Skeletal muscle tissue (tissue), 4 donors: ENCODE data around the gene SPTBN4. TPM values are rescaled to one million over a fixed set of nuclear protein-coding genes. Genes with fewer than 3 reads are reported as not detected.
"Not testable (repeated sequence)": the region's sequence is repeated elsewhere in the genome, so short reads cannot be mapped to it uniquely, and the experiment has no call there.

Source experiments
- H3K27ac ChIP-seq: one replicate; pipeline ENCODE4 v1.7.0; 2013; ENCODE audit warnings: mild to moderate bottlenecking, low read depth, low read length, inconsistent platforms
- H3K27me3 ChIP-seq, 3 donors: one replicate each; pipeline ENCODE4 v1.7.0; 2013; ENCODE audit warnings: low read length in 3 of 3; ENCODE audit not compliant: control insufficient read depth in 3 of 3, insufficient read depth in 3 of 3
- H3K36me3 ChIP-seq, 3 donors: one replicate each; pipeline ENCODE4 v1.7.0; 2013; ENCODE audit warnings: low read length in 3 of 3; ENCODE audit not compliant: control insufficient read depth in 3 of 3, insufficient read depth in 3 of 3
- H3K4me1 ChIP-seq, 3 donors: one replicate each; pipeline ENCODE4 v1.7.0; 2013; ENCODE audit warnings: low read length in 3 of 3, mild to moderate bottlenecking in 3 of 3; ENCODE audit not compliant: control insufficient read depth in 3 of 3, insufficient read depth in 3 of 3
- H3K4me3 ChIP-seq, 3 donors: one replicate each; pipeline ENCODE4 v1.7.0; 2013; ENCODE audit warnings: low read length in 3 of 3
- H3K9ac ChIP-seq, 3 donors: one replicate each; pipeline ENCODE4 v1.7.0; 2013; ENCODE audit warnings: low read length in 3 of 3, mild to moderate bottlenecking in 3 of 3, moderate library complexity in 2 of 3, low read depth in 1 of 3
- H3K9me3 ChIP-seq, 3 donors: one replicate each; pipeline ENCODE4 v1.7.0; 2013; ENCODE audit warnings: low read length in 3 of 3; ENCODE audit not compliant: control insufficient read depth in 3 of 3
- total RNA-seq: library from RNA; depleted of rRNA; stranded (reverse); fragments of >200 nt; gene quantifications from one replicate; pipeline ENCODE4 v1.2.3, GENCODE V29; 2014
- donor health status: Osteomylitis.

Gene SPTBN4
- total RNA-seq, 1 donor from 2014 or later = 0.52 TPM

DNA sequence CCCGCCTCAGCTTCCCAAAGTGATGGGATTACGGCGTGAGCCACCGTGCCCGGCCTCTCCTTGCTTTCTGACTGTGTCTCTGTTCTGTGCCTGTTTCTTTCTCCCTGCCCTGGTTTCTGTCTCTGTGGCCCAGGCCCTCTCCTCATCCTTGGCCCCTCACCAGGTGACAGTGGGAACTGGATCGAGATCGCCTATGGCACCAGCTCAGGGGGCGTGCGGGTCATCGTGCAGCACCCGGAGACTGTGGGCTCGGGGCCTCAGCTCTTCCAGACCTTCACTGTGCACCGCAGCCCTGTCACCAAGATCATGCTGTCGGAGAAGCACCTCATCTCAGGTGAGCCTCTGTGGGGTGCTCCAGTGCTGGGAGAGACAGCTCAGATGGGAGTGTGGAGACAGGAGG, 119.8 kb downstream of the SPTBN4 start:
- Histone ChIP-seq H3K9me3 (no peaks in the 10 kb centered on the region), H3K4me3 (no peak overlapping the region), H3K4me1 (no peaks in the 10 kb centered on the region), H3K36me3 (peaks cover 0 to 7% (median 5%) of the 10 kb centered on the region in 3 donors), H3K9ac (no peak overlapping the region), H3K27me3 (no peaks in the 10 kb centered on the region), H3K27ac (no peak overlapping the region)

DNA sequence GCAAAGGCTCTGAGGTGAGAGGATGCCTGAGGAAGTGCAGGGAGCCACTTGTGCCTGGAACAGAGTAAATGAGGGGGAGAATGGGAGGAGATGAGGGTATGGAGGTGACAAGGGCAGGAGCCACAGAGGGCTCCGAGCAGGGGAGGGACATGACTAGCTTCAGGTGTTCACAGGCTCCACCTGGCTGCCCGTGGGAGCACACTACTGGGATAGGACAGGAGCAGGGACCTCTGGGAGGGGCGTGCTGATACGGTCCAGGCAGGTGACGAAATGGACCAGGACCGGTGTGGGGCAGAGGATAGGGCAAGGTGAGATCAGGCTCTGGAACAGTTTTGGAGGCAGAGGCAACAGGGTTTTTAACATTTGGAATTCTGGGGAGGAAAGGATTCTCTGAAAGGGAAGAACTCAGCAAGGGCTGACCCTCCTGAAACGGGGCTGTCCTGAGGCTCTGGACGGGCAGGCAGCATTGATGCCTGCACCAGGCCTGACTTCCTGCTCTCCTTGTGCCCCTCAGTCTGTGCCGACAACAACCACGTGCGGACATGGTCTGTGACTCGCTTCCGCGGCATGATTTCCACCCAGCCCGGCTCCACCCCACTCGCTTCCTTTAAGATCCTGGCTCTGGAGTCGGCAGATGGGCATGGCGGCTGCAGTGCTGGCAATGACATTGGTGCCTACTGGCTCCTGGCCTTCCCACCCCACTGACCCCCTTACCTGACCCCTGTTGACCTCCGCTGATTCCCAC, 121.5 kb downstream of the SPTBN4 start:
- Histone ChIP-seq H3K4me1 (no peaks in the 10 kb centered on the region), H3K9ac (no peak overlapping the region), H3K27me3 (no peaks in the 10 kb centered on the region), H3K9me3 (no peaks in the 10 kb centered on the region), H3K36me3 (peaks cover 0 to 7% (median 3%) of the 10 kb centered on the region in 3 donors), H3K27ac (no peak overlapping the region), H3K4me3 (no peak overlapping the region)

DNA sequence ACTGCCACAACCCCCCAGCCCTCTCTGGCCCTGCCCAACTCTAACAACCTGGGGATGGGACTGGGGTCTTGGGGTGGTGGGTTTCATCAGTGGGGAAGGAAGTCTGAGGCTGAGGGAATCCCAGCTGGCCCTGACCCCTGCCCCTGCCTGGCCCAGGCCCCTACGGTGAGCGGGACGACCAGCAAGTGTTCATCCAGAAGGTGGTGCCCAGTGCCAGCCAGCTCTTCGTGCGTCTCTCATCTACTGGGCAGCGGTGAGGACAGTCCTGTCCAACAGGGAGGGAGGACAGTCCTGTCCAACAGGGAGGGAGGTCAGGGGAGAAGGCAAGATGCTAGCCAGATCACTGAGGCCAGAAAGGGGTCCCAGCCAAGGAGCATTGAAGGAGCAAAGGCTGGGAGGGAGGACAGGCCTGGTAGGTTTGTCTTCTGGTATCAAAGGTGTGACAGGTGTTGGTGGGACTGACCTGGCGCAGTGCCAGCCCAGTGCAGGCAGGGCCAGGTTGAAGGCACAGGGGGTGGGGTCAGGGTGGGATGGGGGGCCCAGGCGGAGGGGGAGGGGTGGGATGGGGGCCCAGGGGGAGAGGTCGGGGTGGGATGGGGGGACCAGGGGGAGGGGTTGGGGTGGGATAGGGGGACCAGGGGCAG, 122.2 kb downstream of the SPTBN4 start:
- Histone ChIP-seq H3K4me1 (no peaks in the 10 kb centered on the region), H3K9ac (no peak overlapping the region), H3K4me3 (no peak overlapping the region), H3K27me3 (no peaks in the 10 kb centered on the region), H3K27ac (no peak overlapping the region), H3K9me3 (no peaks in the 10 kb centered on the region), H3K36me3 (peaks cover 0 to 7% (median 3%) of the 10 kb centered on the region in 3 donors)

DNA sequence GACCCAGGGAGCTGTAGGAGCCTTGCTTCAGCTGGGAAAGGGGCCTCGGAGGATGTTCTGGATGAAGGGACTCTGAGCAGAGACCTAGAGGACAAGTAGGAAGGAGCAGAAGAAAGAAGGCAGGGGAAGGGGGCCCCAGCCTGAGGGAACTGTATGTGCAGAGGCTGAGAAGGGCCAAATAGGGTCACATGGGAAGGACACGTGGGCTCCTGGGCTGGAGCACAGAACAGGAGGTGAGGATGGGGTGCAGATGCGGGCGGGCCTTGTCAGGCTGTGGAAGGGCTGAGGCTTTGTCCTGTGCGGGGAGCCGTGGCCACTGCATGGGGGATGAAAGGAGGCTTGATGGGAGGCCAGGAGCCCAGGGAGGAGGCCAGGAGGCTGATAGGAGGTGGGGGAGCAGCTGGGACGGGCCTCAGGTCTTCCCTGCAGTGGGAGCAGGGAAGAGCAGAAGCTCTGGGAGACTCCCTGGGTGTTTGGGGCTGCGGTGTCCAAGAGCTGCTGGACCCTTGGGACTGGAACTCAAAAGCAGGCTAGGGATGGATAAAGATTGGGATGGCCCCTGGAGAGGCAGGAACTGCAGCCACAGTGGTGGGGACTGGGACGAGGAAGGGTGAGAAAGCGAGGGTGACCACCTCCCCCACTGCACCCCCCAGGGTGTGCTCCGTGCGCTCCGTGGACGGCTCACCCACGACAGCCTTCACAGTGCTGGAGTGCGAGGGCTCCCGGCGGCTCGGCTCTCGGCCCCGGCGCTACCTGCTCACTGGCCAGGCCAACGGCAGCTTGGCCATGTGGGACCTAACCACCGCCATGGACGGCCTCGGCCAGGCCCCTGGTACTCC, 123.0 kb downstream of the SPTBN4 start:
- no peak overlapping the region for H3K9ac ChIP-seq
- H3K27me3 ChIP-seq = peaks cover 0 to 4% (median 3%) of the 10 kb centered on the region in 3 donors
- no peaks in the 10 kb centered on the region for H3K9me3 ChIP-seq
- peaks cover 0 to 7% (median 3%) of the 10 kb centered on the region in 3 donors for H3K36me3 ChIP-seq
- no peak overlapping the region for H3K4me3 ChIP-seq
- no peak overlapping the region for H3K27ac ChIP-seq
- no peaks in the 10 kb centered on the region for H3K4me1 ChIP-seq

DNA sequence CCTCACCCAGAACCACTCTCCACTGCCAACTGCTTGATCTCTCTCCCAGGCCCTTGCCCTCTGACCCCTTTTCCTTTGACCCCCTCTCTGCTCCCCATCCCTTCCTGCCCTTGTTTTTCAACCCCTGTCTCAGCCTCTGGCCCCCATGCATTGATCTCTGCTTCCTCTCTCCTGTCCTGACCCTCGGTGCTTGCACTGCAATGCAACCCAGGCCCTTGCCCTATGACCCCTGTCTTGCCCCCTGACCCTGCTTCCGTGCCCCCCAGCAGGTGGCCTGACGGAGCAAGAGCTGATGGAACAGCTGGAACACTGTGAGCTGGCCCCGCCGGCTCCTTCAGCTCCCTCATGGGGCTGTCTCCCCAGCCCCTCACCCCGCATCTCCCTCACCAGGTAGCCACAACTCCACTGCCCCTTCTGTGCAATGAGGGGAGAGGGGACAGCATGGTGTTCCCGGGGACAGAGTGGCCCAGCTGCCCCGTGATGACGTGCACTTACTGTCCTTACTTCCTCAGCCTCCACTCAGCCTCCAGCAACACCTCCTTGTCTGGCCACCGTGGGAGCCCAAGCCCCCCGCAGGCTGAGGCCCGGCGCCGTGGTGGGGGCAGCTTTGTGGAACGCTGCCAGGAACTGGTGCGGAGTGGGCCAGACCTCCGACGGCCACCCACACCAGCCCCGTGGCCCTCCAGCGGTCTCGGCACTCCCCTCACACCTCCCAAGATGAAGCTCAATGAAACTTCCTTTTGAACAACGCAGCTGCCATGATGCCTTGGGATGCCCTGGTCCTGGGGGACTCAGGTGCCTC, 123.9 kb downstream of the SPTBN4 start:
- Histone ChIP-seq H3K4me1 (no peaks in the 10 kb centered on the region), H3K27me3 (peaks cover 0 to 4% (median 3%) of the 10 kb centered on the region in 3 donors), H3K9ac (no peak overlapping the region), H3K4me3 (no peak overlapping the region), H3K36me3 (peaks cover 0 to 7% (median 3%) of the 10 kb centered on the region in 3 donors), H3K27ac (no peak overlapping the region), H3K9me3 (no peaks in the 10 kb centered on the region)

DNA sequence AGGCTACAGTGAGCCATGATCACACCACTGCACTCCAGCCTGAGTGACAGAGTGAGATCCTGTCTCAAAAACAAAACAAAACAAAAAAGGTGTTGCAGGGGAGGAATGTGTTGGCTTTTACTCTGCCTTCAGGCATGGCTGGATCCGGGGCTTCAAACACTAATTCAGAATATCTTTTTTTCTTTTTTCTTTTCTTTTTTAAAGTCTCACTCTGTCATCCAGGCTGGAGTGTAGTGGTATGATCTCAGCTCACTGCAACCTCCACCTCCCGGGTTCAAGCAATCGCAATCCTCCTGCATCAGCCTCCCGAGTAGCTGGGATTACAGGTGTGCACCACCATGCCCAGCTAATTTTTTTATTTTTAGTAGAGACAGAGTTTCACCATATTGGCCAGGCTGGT, 124.9 kb downstream of the SPTBN4 start:
- H3K36me3 ChIP-seq, H3K9ac ChIP-seq, H3K4me3 ChIP-seq, H3K9me3 ChIP-seq, H3K27ac ChIP-seq, H3K4me1 ChIP-seq: not testable (repeated sequence)
- peaks cover 8 to 11% (median 10%) of the 10 kb centered on the region in 3 donors for H3K27me3 ChIP-seq

DNA sequence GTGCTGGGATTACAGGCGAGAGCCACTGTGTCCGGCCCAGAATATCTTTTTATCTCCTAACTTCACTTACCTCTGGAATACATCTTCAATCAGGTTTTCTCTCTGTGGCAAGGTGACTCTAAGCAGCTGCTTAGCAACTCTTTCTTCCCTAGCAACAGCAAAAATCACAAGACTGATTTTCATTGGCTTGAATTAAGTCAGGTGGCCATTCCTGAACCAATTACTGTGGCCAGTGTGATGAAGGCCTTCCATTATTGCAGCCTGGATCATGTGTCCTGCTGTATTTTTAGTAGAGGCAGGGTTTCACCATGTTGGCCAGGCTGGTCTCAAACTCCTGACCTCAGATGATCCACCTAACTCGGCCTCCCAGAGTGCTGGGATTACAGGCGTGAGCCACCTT, 125.4 kb downstream of the SPTBN4 start:
- H3K9me3 ChIP-seq = no peaks in the 10 kb centered on the region
- H3K27me3 ChIP-seq = peaks cover 10 to 12% (median 12%) of the 10 kb centered on the region in 3 donors
- H3K36me3 ChIP-seq = peaks cover 0 to 3% (median 3%) of the 10 kb centered on the region in 3 donors
- H3K4me3 ChIP-seq = no peak overlapping the region
- peaks cover under 1 to 4% (median 2%) of the 10 kb centered on the region in 3 donors for H3K4me1 ChIP-seq
- no peak overlapping the region for H3K9ac ChIP-seq
- no peak overlapping the region for H3K27ac ChIP-seq

DNA sequence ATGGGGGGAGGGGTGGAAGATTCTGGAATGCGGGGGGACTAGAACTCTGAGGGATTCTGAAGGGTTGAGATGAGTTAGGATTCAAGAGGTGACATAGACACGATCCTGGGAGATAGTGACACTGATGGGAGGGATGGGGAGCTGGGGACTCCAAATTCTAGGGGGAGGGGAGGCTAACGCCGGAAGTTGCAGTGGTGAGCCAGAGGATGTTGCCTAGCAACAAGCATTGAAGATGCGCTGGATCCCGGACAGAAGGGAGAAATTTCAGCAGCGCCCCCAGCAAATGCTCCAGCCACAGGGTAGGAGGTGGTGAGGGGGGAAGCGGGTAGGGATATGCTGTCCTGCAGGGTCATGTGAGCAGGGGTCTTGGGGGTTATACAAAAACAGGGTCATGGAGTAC, 127.5 kb downstream of the SPTBN4 start:
- no peak overlapping the region for H3K4me3 ChIP-seq
- H3K9me3 ChIP-seq = no peaks in the 10 kb centered on the region
- H3K4me1 ChIP-seq = peaks cover 9 to 11% (median 9%) of the 10 kb centered on the region in 3 donors
- H3K27me3 ChIP-seq = peaks cover 22 to 29% (median 27%) of the 10 kb centered on the region in 3 donors
- no peaks in the 10 kb centered on the region for H3K36me3 ChIP-seq
- no peak overlapping the region for H3K9ac ChIP-seq
- no peak overlapping the region for H3K27ac ChIP-seq

DNA sequence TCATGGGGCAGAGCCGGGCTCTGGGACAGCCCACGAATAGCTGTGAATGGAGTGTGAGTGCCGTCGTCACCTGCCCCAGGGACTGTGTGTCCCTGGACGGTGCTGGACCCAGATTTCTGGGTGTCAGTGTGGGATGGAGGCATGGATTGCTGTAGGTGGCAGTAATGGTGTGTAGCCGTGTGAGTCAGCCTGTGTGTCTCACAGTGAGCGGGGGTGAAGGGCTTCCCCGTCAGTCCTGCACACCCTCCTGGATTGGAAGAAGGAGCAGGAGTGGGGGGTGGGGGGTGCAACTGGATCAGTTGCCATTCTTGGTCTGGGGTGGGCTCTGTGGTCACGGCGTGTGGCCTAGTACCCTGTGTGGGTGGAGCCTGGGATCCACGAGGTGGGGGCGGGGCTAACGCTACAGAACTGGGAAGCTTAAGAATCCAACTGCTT, 127.9 kb downstream of the SPTBN4 start:
- Histone ChIP-seq H3K9me3 (no peaks in the 10 kb centered on the region), H3K4me1 (peaks cover 9 to 16% (median 13%) of the 10 kb centered on the region in 3 donors), H3K27me3 (peaks cover 22 to 33% (median 30%) of the 10 kb centered on the region in 3 donors), H3K9ac (no peak overlapping the region), H3K27ac (no peak overlapping the region), H3K4me3 (no peak overlapping the region), H3K36me3 (no peaks in the 10 kb centered on the region)
